Astrocyte (in vitro differentiated cells and primary cell): Measurements from ENCODE around the gene ZDHHC15. TPM values are rescaled to one million over a fixed set of nuclear protein-coding genes. Genes with fewer than 3 reads are reported as not detected.
"Not testable (repeated sequence)": the region's sequence is repeated elsewhere in the genome, so short reads cannot be mapped to it uniquely, and the experiment has no call there.

Experiments
- DNase-seq: peaks from one replicate; pipeline ENCODE4 v3.0.0-alpha.2; 2010; ENCODE audit warnings: low read depth
- FAIRE-seq: peaks from 2 replicates; lab custom pipeline; 2011; peaks lifted over from hg19 to GRCh38; lab: Jason Lieb, UNC
- H2AFZ ChIP-seq: 2 replicates; pipeline ENCODE4 v1.6.0; 2012; ENCODE audit warnings: low read depth, low read length, inconsistent platforms
- H3K27ac ChIP-seq: 2 replicates; pipeline ENCODE4 v1.5.1; 2011; ENCODE audit warnings: low read depth, low read length, inconsistent platforms
- H3K27me3 ChIP-seq: 2 replicates; pipeline ENCODE4 v1.6.0; 2011; ENCODE audit warnings: low read length, inconsistent platforms; ENCODE audit not compliant: insufficient read depth
- H3K36me3 ChIP-seq: 2 replicates; pipeline ENCODE4 v1.5.1; 2011; ENCODE audit warnings: low read length, inconsistent platforms; ENCODE audit not compliant: insufficient read depth
- H3K4me1 ChIP-seq: 2 replicates; pipeline ENCODE4 v1.5.1; 2011; ENCODE audit warnings: low read length, inconsistent platforms; ENCODE audit not compliant: insufficient read depth
- H3K4me2 ChIP-seq: 2 replicates; pipeline ENCODE4 v1.6.0; 2012; ENCODE audit warnings: low read length, inconsistent platforms
- H3K4me3 ChIP-seq: 2 replicates; pipeline ENCODE4 v1.5.1; 2011; ENCODE audit warnings: low read depth, mild to moderate bottlenecking, low read length, inconsistent platforms; ENCODE audit not compliant: insufficient read depth
- H3K79me2 ChIP-seq: 2 replicates; pipeline ENCODE4 v1.6.0; 2012; ENCODE audit warnings: mild to moderate bottlenecking, low read length, inconsistent platforms; ENCODE audit not compliant: insufficient read depth
- H3K9ac ChIP-seq: 2 replicates; pipeline ENCODE4 v1.6.0; 2012; ENCODE audit warnings: mild to moderate bottlenecking, low read length, inconsistent platforms
- H3K9me3 ChIP-seq: 2 replicates; pipeline ENCODE4 v1.5.1; 2012; ENCODE audit warnings: low read depth, mild to moderate bottlenecking, low read length, inconsistent platforms; ENCODE audit not compliant: insufficient read depth
- H4K20me1 ChIP-seq: 2 replicates; pipeline ENCODE4 v1.6.0; 2012; ENCODE audit warnings: low read length, inconsistent platforms; ENCODE audit not compliant: insufficient read depth
- H3K27ac Mint-ChIP-seq: one replicate; pipeline ENCODE4 v1.8.0; 2021; ENCODE audit warnings: mild to moderate bottlenecking, mixed read lengths; ENCODE audit not compliant: unreplicated experiment
- H3K27me3 Mint-ChIP-seq: one replicate; pipeline ENCODE4 v1.8.0; 2021; ENCODE audit warnings: low read depth, mixed read lengths; ENCODE audit not compliant: unreplicated experiment
- H3K36me3 Mint-ChIP-seq: one replicate; pipeline ENCODE4 v1.8.0; 2021; ENCODE audit warnings: low read depth, mixed read lengths; ENCODE audit not compliant: unreplicated experiment
- H3K4me1 Mint-ChIP-seq: one replicate; pipeline ENCODE4 v1.8.0; 2021; ENCODE audit warnings: low read depth, mixed read lengths; ENCODE audit not compliant: unreplicated experiment
- H3K4me3 Mint-ChIP-seq: one replicate; pipeline ENCODE4 v1.8.0; 2021; ENCODE audit warnings: mild to moderate bottlenecking, moderate library complexity, mixed read lengths; ENCODE audit not compliant: unreplicated experiment
- H3K9me3 Mint-ChIP-seq: one replicate; pipeline ENCODE4 v1.8.0; 2021; ENCODE audit warnings: mild to moderate bottlenecking, mixed read lengths; ENCODE audit not compliant: unreplicated experiment
- EZH2 ChIP-seq: IDR thresholded peaks from 2 replicates; pipeline ENCODE4 v1.6.1; 2012; ENCODE audit warnings: mild to moderate bottlenecking, low read length, inconsistent platforms; ENCODE audit not compliant: insufficient read depth
- total RNA-seq: library from RNA; stranded (reverse); gene quantifications from 2 replicates; pipeline ENCODE4 v1.2.1, GENCODE V29; 2021
- TF ChIP-seq, protein P1 (sequence below): IDR thresholded peaks from 2 replicates; pipeline ENCODE4 v1.5.1; 2011; ENCODE audit warnings: low read depth, mild to moderate bottlenecking, inconsistent platforms, low read length, moderate library complexity; ENCODE audit not compliant: insufficient read depth

Gene ZDHHC15
- total RNA-seq, 1 donor from 2014 or later: 0.89 TPM

- no peaks in the 10 kb centered on the region for H3K9me3 Mint-ChIP-seq
- no peak for FAIRE-seq
Observed at GRCh38 chrX:75546724-75547511, 24.1 kb upstream of the ZDHHC15 start.

GRCh38 chrX:75544786-75545185, 21.9 kb upstream of the ZDHHC15 start:
- Histone ChIP-seq H3K79me2 (no peaks in the 10 kb centered on the region), H3K4me1 (no peaks in the 10 kb centered on the region), H3K27ac (no peak overlapping the region), H3K4me3 (no peak overlapping the region), H3K9ac (no peak overlapping the region), H3K27me3 (no peaks in the 10 kb centered on the region), H2AFZ (no peak overlapping the region), H3K4me2 (no peak overlapping the region), H3K9me3 (no peaks in the 10 kb centered on the region), H3K36me3 (no peaks in the 10 kb centered on the region), H4K20me1 (no peaks in the 10 kb centered on the region)
- H3K9me3 Mint-ChIP-seq: no peaks in the 10 kb centered on the region
- H3K4me1 Mint-ChIP-seq: peaks cover 7% of the 10 kb centered on the region
- no peak overlapping the region for H3K27ac Mint-ChIP-seq
- DNase-seq: no peak
- H3K4me3 Mint-ChIP-seq: no peak overlapping the region
- H3K36me3 Mint-ChIP-seq: no peaks in the 10 kb centered on the region
- TF ChIP-seq, protein P1, sequence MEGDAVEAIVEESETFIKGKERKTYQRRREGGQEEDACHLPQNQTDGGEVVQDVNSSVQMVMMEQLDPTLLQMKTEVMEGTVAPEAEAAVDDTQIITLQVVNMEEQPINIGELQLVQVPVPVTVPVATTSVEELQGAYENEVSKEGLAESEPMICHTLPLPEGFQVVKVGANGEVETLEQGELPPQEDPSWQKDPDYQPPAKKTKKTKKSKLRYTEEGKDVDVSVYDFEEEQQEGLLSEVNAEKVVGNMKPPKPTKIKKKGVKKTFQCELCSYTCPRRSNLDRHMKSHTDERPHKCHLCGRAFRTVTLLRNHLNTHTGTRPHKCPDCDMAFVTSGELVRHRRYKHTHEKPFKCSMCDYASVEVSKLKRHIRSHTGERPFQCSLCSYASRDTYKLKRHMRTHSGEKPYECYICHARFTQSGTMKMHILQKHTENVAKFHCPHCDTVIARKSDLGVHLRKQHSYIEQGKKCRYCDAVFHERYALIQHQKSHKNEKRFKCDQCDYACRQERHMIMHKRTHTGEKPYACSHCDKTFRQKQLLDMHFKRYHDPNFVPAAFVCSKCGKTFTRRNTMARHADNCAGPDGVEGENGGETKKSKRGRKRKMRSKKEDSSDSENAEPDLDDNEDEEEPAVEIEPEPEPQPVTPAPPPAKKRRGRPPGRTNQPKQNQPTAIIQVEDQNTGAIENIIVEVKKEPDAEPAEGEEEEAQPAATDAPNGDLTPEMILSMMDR: no peak
- TF ChIP-seq EZH2: no peak
- no peaks in the 10 kb centered on the region for H3K27me3 Mint-ChIP-seq
- peak; percentile 50 for FAIRE-seq

More at GRCh38 chrX:75546724-75547511, 24.1 kb upstream of the ZDHHC15 start:
- Histone ChIP-seq H3K9ac (no peak overlapping the region), H4K20me1 (no peaks in the 10 kb centered on the region), H3K9me3 (no peaks in the 10 kb centered on the region), H3K36me3 (no peaks in the 10 kb centered on the region), H3K27me3 (no peaks in the 10 kb centered on the region), H3K4me3 (no peak overlapping the region), H2AFZ (no peak overlapping the region), H3K4me2 (no peak overlapping the region), H3K27ac (no peak overlapping the region), H3K4me1 (no peaks in the 10 kb centered on the region), H3K79me2 (no peaks in the 10 kb centered on the region)
- no peak for DNase-seq
- H3K27me3 Mint-ChIP-seq: no peaks in the 10 kb centered on the region
- H3K36me3 Mint-ChIP-seq: no peaks in the 10 kb centered on the region
- TF ChIP-seq, protein P1: no peak
- TF ChIP-seq EZH2: no peak
- H3K4me3 Mint-ChIP-seq: no peak overlapping the region
- no peak overlapping the region for H3K27ac Mint-ChIP-seq
- peaks cover 7% of the 10 kb centered on the region for H3K4me1 Mint-ChIP-seq

GRCh38 chrX:75483933-75484332, 38.9 kb downstream of the ZDHHC15 start:
- Histone ChIP-seq H3K4me2 (no peak overlapping the region), H3K9ac (no peak overlapping the region), H3K9me3 (no peaks in the 10 kb centered on the region), H3K27me3 (no peaks in the 10 kb centered on the region), H3K4me1 (no peaks in the 10 kb centered on the region), H3K36me3 (no peaks in the 10 kb centered on the region), H4K20me1 (no peaks in the 10 kb centered on the region), H3K27ac (no peak overlapping the region), H3K4me3 (no peak overlapping the region), H2AFZ (no peak overlapping the region), H3K79me2 (no peaks in the 10 kb centered on the region)
- TF ChIP-seq EZH2: no peak
- TF ChIP-seq, protein P1: no peak
- no peak overlapping the region for H3K4me3 Mint-ChIP-seq
- no peaks in the 10 kb centered on the region for H3K27me3 Mint-ChIP-seq
- H3K27ac Mint-ChIP-seq: no peak overlapping the region
- FAIRE-seq (peak; percentile 84), DNase-seq (no peak)
- peaks cover 2% of the 10 kb centered on the region for H3K9me3 Mint-ChIP-seq
- H3K4me1 Mint-ChIP-seq: peaks cover 6% of the 10 kb centered on the region
- H3K36me3 Mint-ChIP-seq: no peaks in the 10 kb centered on the region

DNA sequence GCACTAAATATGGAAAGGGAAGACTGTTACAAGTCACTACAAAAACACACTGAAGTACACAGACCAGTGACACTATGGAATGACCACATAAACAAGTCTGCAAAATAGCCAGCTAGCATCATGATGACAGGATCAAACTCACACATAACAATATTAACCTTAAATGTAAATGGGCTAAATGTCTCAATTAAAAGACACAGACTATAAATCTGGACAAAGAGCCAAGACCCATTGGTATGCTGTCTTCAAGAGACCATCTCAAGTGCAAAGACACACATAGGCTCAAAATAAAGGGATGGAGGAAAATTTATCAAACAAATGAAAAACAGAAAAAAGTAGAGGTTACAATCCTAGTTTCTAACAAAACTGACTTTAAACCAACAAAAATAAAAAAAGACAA, 61.1 kb downstream of the ZDHHC15 start:
- FAIRE-seq, H3K36me3 ChIP-seq, H3K27me3 Mint-ChIP-seq, H3K4me3 Mint-ChIP-seq, H3K9me3 ChIP-seq, H3K4me1 Mint-ChIP-seq, H3K9ac ChIP-seq, H4K20me1 ChIP-seq, H3K79me2 ChIP-seq, H3K27ac ChIP-seq, H3K4me3 ChIP-seq, H3K4me1 ChIP-seq, H3K4me2 ChIP-seq, H2AFZ ChIP-seq, H3K27ac Mint-ChIP-seq, H3K27me3 ChIP-seq, H3K36me3 Mint-ChIP-seq, DNase-seq: not testable (repeated sequence)
- H3K9me3 Mint-ChIP-seq: peaks cover 16% of the 10 kb centered on the region
